DOHH2 (cell line): ENCODE results near the gene PRCC.

Experiments
- CTCF ChIP-seq: fragments of 200-600 bp; sonication (generic); IDR thresholded peaks from one replicate; pipeline ENCODE4 v1.5.1; 2014; ENCODE audit warnings: antibody characterized with exemption, mild to moderate bottlenecking, low read depth, low read length; ENCODE audit not compliant: poor library complexity, severe bottlenecking
- EZH2phosphoT487 ChIP-seq: fragments of 200-600 bp; sonication (generic); IDR thresholded peaks from 2 replicates; pipeline ENCODE4 v1.6.1; 2017; ENCODE audit warnings: borderline replicate concordance, mild to moderate bottlenecking, antibody characterized with exemption, low read length, moderate library complexity, mixed read lengths

- no peak for TF ChIP-seq CTCF
- no peak for TF ChIP-seq EZH2phosphoT487
These were observed 35.9 kb downstream of the PRCC start for GRCh38 chr1:156803086-156803851.
